Endothelial cell of umbilical vein (primary cell): Measurements from ENCODE around the gene NPLOC4. TPM values are rescaled to one million over a fixed set of nuclear protein-coding genes. Genes with fewer than 3 reads are reported as not detected.

Experiments
- BruUV-seq: library from RNA; stranded (reverse); fragments of 400-500 nt; replicated peaks from 2 replicates; lab custom pipeline; 2021; lab: Mats Ljungman, UMichigan
- CTCF ChIA-PET: fragments of 300-600, 350-600 bp; sonication (Branson Sonifier 250); formaldehyde crosslinking; loops from one replicate; lab custom pipeline; 2021; ENCODE audit warnings: antibody characterized with exemption, inconsistent platforms; lab: Charles Lee
- POLR2A ChIA-PET: fragments of 300-600, 350-600 bp; sonication (Branson Sonifier 250); formaldehyde crosslinking; loops from one replicate; lab custom pipeline; 2021; ENCODE audit warnings: antibody characterized with exemption, inconsistent platforms; lab: Charles Lee
- DNase-seq: peaks from one replicate; pipeline ENCODE4 v3.0.0-alpha.2; 2011; ENCODE audit warnings: low read depth, low spot score
- FAIRE-seq: peaks from 2 replicates; lab custom pipeline; 2011; peaks lifted over from hg19 to GRCh38; lab: Jason Lieb, UNC
- H2AFZ ChIP-seq: 2 replicates; pipeline ENCODE4 v1.6.0; 2012; ENCODE audit warnings: low read depth, low read length, control low read depth, inconsistent platforms
- H3K27ac ChIP-seq: 2 replicates; pipeline ENCODE4 v1.5.1; 2011; ENCODE audit warnings: low read depth, mild to moderate bottlenecking, control low read depth, low read length, moderate library complexity; ENCODE audit not compliant: insufficient read depth
- H3K27me3 ChIP-seq, 2 experiments: 2 replicates each; pipeline versions ENCODE4 v1.6.0 to v1.6.1; 2011; ENCODE audit warnings: low read length in 2 of 2, mixed read lengths in 1 of 2; ENCODE audit not compliant: control insufficient read depth in 2 of 2, insufficient read depth in 2 of 2
- H3K36me3 ChIP-seq, 2 experiments: 2 replicates in 1 of 2; 3 replicates in 1 of 2; pipeline ENCODE4 v1.5.1; 2011; ENCODE audit warnings: low read length in 2 of 2, mild to moderate bottlenecking in 1 of 2, moderate library complexity in 1 of 2; ENCODE audit not compliant: control insufficient read depth in 2 of 2, insufficient read depth in 2 of 2; ENCODE audit errors: extremely low read depth in 1 of 2
- H3K4me1 ChIP-seq: 3 replicates; pipeline ENCODE4 v1.5.1; 2011; ENCODE audit warnings: mild to moderate bottlenecking, low read length; ENCODE audit not compliant: control insufficient read depth, insufficient read depth; ENCODE audit errors: extremely low read depth
- H3K4me2 ChIP-seq: 2 replicates; pipeline ENCODE4 v1.6.1; 2011; ENCODE audit warnings: low read length, control low read depth, mixed read lengths; ENCODE audit not compliant: insufficient read depth
- H3K4me3 ChIP-seq, 3 experiments: fragments of 200-600 bp in 1 of 3; sonication (generic), shearing (Covaris generic) in 1 of 3; replicated peaks in 1 of 3; 2 replicates each; pipeline ENCODE4 v1.5.1; 2011 to 2016; ENCODE audit warnings: control low read depth in 3 of 3, low read length in 3 of 3, mild to moderate bottlenecking in 2 of 3, inconsistent platforms in 1 of 3, low read depth in 1 of 3, moderate library complexity in 1 of 3; ENCODE audit not compliant: insufficient read depth in 1 of 3
- H3K79me2 ChIP-seq: 2 replicates; pipeline ENCODE4 v1.6.0; 2012; ENCODE audit warnings: low read length, inconsistent platforms; ENCODE audit not compliant: control insufficient read depth, insufficient read depth
- H3K9ac ChIP-seq: replicated peaks from 2 replicates; pipeline ENCODE3; 2011; ENCODE audit warnings: low read length, control low read depth; ENCODE audit not compliant: insufficient read depth; ENCODE audit errors: extremely low read depth
- H3K9me1 ChIP-seq: replicated peaks from 3 replicates; pipeline ENCODE4 v1.6.0; 2011; ENCODE audit warnings: mild to moderate bottlenecking, low read length; ENCODE audit not compliant: control insufficient read depth, insufficient read depth; ENCODE audit errors: extremely low read depth
- H3K9me3 ChIP-seq: replicated peaks from 2 replicates; pipeline ENCODE4 v1.5.1; 2012; ENCODE audit warnings: low read length, inconsistent platforms; ENCODE audit not compliant: control insufficient read depth, insufficient read depth
- H4K20me1 ChIP-seq: replicated peaks from 2 replicates; pipeline ENCODE3; 2011; ENCODE audit warnings: mild to moderate bottlenecking, low read length; ENCODE audit not compliant: control insufficient read depth, insufficient read depth; ENCODE audit errors: extremely low read depth
- CTCF ChIP-seq, 2 donors: IDR thresholded peaks; 1 replicate in 1 of 2; 2 replicates in 1 of 2; pipeline ENCODE4 v1.5.1; 2011; ENCODE audit warnings: low read length in 2 of 2, mild to moderate bottlenecking in 2 of 2, moderate library complexity in 2 of 2, control low read depth in 1 of 2, inconsistent platforms in 1 of 2, low read depth in 1 of 2; ENCODE audit not compliant: insufficient read depth in 1 of 2; ENCODE audit errors: extremely low read depth in 1 of 2
- EZH2 ChIP-seq: IDR thresholded peaks from 2 replicates; pipeline ENCODE4 v1.6.1; 2012; ENCODE audit warnings: borderline replicate concordance, low read depth, mild to moderate bottlenecking, moderate library complexity, low read length, inconsistent platforms; ENCODE audit not compliant: severe bottlenecking
- FOS ChIP-seq: IDR thresholded peaks from 2 replicates; pipeline ENCODE4 v1.6.1; 2011; ENCODE audit warnings: mild to moderate bottlenecking, low read length, moderate library complexity, borderline replicate concordance; ENCODE audit not compliant: insufficient read depth
- GATA2 ChIP-seq: IDR thresholded peaks from 2 replicates; pipeline ENCODE4 v1.7.0; 2011; ENCODE audit warnings: low read depth, mild to moderate bottlenecking, moderate library complexity, mixed read lengths, low read length; ENCODE audit not compliant: insufficient read length, insufficient read depth
- JUN ChIP-seq: IDR thresholded peaks from 2 replicates; pipeline ENCODE4 v1.6.1; 2011; ENCODE audit warnings: borderline replicate concordance, low read depth; ENCODE audit not compliant: insufficient read length, insufficient read depth
- MYC ChIP-seq: IDR thresholded peaks from one replicate; pipeline ENCODE4 v1.6.1; 2011; ENCODE audit warnings: mild to moderate bottlenecking, low read depth, low read length
- POLR2A ChIP-seq: IDR thresholded peaks from 2 replicates; pipeline ENCODE4 v1.6.1; 2012; ENCODE audit warnings: low read depth, mild to moderate bottlenecking, control low read depth, low read length
- POLR2AphosphoS5 ChIP-seq: IDR thresholded peaks from 2 replicates; pipeline ENCODE4 v1.6.1; 2012; ENCODE audit warnings: low read depth, mild to moderate bottlenecking, control low read depth, low read length, moderate library complexity; ENCODE audit not compliant: insufficient read depth
- dilution Hi-C: fragments of 300-500 bp; cut with MboI; formaldehyde crosslinking; loops from one replicate; pipeline ENCODE4 v1.15.0; 2019; ENCODE audit warnings: low sequenced_read_pairs; ENCODE audit not compliant: extremely low pct_ligation_motif_present
- intact Hi-C: fragments of 100-400 bp; cut with micrococcal nuclease; formaldehyde crosslinking; loops from one replicate; pipeline ENCODE4 v1.10.0; 2022
- polyA plus RNA-seq, 4 experiments: library from polyadenylated mRNA; depleted of rRNA in 3 of 4; stranded (reverse) in 3 of 4; unstranded in 1 of 4; fragments of >200 nt; gene quantifications; 2 replicates each; pipeline versions ENCODE4 v1.2.1 to v1.2.3, GENCODE V29; 2011 to 2012; ENCODE audit warnings: missing spikeins in 1 of 4
- total RNA-seq: library from RNA; stranded (reverse); gene quantifications from 2 replicates; pipeline ENCODE4 v1.2.3, GENCODE V29; 2021
- TF ChIP-seq, protein P1 (sequence below): IDR thresholded peaks from 2 replicates; pipeline ENCODE4 v1.6.1; 2011; ENCODE audit not compliant: insufficient read depth, insufficient read length

Gene NPLOC4
- total and polyA plus RNA-seq, 2 donors (not counting 3 experiments of a cell fraction or from before 2014, with no cell fraction given), result 150 to 175 TPM

DNA sequence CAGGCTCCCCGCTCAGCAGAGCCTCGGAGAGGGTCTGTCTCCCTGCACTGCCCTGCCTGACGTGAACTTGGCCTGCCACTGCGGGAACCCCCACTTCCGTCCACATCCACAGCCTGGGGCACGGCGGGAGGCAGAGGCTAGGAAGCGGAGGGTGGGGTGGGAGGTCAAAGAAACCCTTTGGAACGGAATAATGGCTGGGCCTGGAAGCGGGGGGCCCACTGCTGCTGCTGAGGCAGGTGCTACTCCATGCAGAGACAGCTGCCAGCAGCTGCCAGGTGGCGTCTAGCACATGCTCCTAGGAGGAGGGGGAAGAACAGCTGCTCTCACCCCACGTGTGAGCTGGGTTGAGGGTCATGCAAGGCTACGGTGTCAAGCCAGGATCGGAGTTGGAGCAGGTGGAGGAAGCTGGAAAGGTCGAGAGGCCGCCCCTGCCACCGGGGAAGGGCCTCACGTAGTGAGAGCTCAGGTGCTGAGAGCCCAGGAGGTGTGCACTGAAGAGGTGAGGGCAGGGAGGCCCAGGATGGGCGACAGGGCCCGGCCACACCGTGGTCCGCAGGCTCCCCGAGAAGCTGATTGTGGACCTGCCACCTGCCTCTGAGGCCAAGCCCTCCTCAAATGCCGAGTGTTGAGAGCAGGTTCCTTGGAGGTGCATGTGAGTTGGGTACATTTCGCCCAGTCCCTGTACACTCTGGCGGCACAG lies 98.9 kb downstream of the NPLOC4 start:
- Histone ChIP-seq H3K9me3 (no peaks in the 10 kb centered on the region), H3K9ac (no peak overlapping the region), H4K20me1 (no peaks in the 10 kb centered on the region), H3K9me1 (no peaks in the 10 kb centered on the region), H2AFZ (no peak overlapping the region), H3K36me3 (peaks cover under 1 to 21% of the 10 kb centered on the region in 2 experiments), H3K27me3 (peaks cover 5 to 18% of the 10 kb centered on the region in 2 experiments), H3K27ac (no peak overlapping the region), H3K4me2 (no peak overlapping the region), H3K79me2 (no peaks in the 10 kb centered on the region), H3K4me3 (no peak overlapping the region), H3K4me1 (peaks cover 3% of the 10 kb centered on the region)
- CTCF ChIA-PET, result interaction anchor here (0.7 to 2.5 kb wide), 9 partner anchors 8 to 285 kb away, joined by 3 to 11 read pairs (median 4); no protein-coding TSS in a partner anchor
- FAIRE-seq (no peak), DNase-seq (no peak)
- POLR2A ChIA-PET, result no interaction called here
- BruUV-seq, result no TSS peak
- TF ChIP-seq GATA2 (no peak), POLR2A (no peak), JUN (no peak), MYC (no peak), CTCF (IDR thresholded peaks at IDR 0.05; ENCODE audit: extremely low read depth in 1 of 2, insufficient read depth in 1 of 2, low read depth in 1 of 2, low read length in 2 of 2) (no peak), POLR2AphosphoS5 (no peak), FOS (no peak), EZH2 (no peak)
- TF ChIP-seq, protein P1, sequence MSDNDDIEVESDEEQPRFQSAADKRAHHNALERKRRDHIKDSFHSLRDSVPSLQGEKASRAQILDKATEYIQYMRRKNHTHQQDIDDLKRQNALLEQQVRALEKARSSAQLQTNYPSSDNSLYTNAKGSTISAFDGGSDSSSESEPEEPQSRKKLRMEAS, result no peak
- intact Hi-C loops (no loop called here), dilution Hi-C loops (no loop called here)
